ENCODE results near the gene TSPO2.

DNA sequence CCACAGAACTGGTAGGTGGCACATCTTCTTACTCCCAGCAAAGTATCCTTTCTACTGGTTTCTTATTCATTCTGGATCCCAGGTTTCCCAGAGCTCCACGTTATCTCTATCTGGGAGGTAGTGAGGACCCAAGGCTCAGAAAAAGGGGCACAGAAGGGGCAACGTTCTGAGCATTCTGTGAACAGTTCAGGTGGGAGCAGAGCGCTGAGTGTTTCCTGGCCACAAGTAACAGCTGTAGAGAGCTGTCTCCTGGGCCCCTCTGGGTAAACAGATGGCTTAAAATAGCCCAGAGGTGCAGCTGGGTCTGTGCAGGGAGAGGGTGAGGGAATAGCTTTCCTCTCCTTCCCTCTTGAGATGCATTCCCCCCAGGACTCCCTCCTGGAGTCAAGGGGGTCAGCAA is 12.9 kb downstream of the TSPO2 start:
- TF ChIP-seq, protein P1, sequence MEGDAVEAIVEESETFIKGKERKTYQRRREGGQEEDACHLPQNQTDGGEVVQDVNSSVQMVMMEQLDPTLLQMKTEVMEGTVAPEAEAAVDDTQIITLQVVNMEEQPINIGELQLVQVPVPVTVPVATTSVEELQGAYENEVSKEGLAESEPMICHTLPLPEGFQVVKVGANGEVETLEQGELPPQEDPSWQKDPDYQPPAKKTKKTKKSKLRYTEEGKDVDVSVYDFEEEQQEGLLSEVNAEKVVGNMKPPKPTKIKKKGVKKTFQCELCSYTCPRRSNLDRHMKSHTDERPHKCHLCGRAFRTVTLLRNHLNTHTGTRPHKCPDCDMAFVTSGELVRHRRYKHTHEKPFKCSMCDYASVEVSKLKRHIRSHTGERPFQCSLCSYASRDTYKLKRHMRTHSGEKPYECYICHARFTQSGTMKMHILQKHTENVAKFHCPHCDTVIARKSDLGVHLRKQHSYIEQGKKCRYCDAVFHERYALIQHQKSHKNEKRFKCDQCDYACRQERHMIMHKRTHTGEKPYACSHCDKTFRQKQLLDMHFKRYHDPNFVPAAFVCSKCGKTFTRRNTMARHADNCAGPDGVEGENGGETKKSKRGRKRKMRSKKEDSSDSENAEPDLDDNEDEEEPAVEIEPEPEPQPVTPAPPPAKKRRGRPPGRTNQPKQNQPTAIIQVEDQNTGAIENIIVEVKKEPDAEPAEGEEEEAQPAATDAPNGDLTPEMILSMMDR (IDR thresholded peaks at IDR 0.05; ENCODE audit: insufficient read depth, low read depth, low read length): no peak
- TF ChIP-seq EZH2 (IDR thresholded peaks at IDR 0.05; ENCODE audit: insufficient read depth, low read length): no peak
